ENCODE data around the gene PSEN1. TPM values are rescaled to one million over a fixed set of nuclear protein-coding genes. Genes with fewer than 3 reads are reported as not detected.

PSEN1 gene
- total RNA-seq = 61.9 and 66.0 TPM in 2 replicates

GRCh38 chr14:73136387-73137225 is at the start of gene PSEN1:
TSS of gene PSEN1 (plus strand) at chr14:73136507. CDS start at chr14:73148020, 11,513 bp downstream.

GRCh38 chr14:73237219-73237785 is 101.0 kb downstream of the PSEN1 start, which contains the start of gene PAPLN:
TSS of gene PAPLN (plus strand) at chr14:73237506. CDS start at chr14:73239779, 2,273 bp downstream.

Other genes starting within 250 kb of the PSEN1 start
- 6.1 and 6.2 TPM in 2 replicates for gene DPF3, start 242.4 kb upstream of the PSEN1 start, total RNA-seq
- gene DCAF4, start 210.0 kb upstream of the PSEN1 start, total RNA-seq = 7.9 and 25.7 TPM in 2 replicates
- 10.4 and 13.0 TPM in 2 replicates for gene ZFYVE1, start 109.4 kb upstream of the PSEN1 start, total RNA-seq
- 28.5 and 41.6 TPM in 2 replicates for gene RBM25, start 78.0 kb upstream of the PSEN1 start, total RNA-seq
- gene PAPLN, start 101.0 kb downstream of the PSEN1 start, total RNA-seq = 1.3 and 6.5 TPM in 2 replicates

Data from regular cardiac myocyte (primary cell).